ENCODE measurements around the gene GGN. TPM values are rescaled to one million over a fixed set of nuclear protein-coding genes. Genes with fewer than 3 reads are reported as not detected.
"Not testable (repeated sequence)": the region's sequence is repeated elsewhere in the genome, so short reads cannot be mapped to it uniquely, and the experiment has no call there.

GGN gene
- total RNA-seq, 1 experiment from 2014 or later = 1.5 TPM

- Histone ChIP-seq H3K27ac (ENCODE audit: insufficient read length, low read depth, low read length) (no peak overlapping the region), H3K56ac (ENCODE audit: insufficient read length, low read depth, low read length) (no peak overlapping the region), H3T11ph (ENCODE audit: low read length) (no peak overlapping the region), H3K4ac (ENCODE audit: low read depth, low read length) (no peak overlapping the region), H2BK12ac (ENCODE audit: insufficient read length, low read depth, low read length) (no peak overlapping the region), H4K20me1 (ENCODE audit: control insufficient read depth, insufficient read depth, insufficient read length) (no peaks in the 10 kb centered on the region), H2BK5ac (ENCODE audit: insufficient read length, low read length) (no peak overlapping the region), H3K14ac (ENCODE audit: insufficient read depth, low read length) (no peak overlapping the region), H3K9me3 (ENCODE audit: control insufficient read depth, low read depth, low read length) (no peaks in the 10 kb centered on the region), H2AFZ (ENCODE audit: low read length) (no peak overlapping the region), H2AK5ac (ENCODE audit: insufficient read length, low read length) (no peak overlapping the region), H3K4me2 (ENCODE audit: insufficient read depth, insufficient read length, low read length) (no peak overlapping the region), H3K9ac (ENCODE audit: extremely low read depth, insufficient read length, low read length) (no peak overlapping the region), H4K5ac (ENCODE audit: insufficient read length, low read depth, low read length) (no peak overlapping the region), H2BK120ac (ENCODE audit: low read depth, low read length, poor library complexity, severe bottlenecking) (no peak overlapping the region), H3K23me2 (ENCODE audit: insufficient read length, low read depth, low read length, poor library complexity, severe bottlenecking) (no peaks in the 10 kb centered on the region), H4K91ac (ENCODE audit: insufficient read length, low read depth, low read length) (no peak overlapping the region), H3K23ac (ENCODE audit: insufficient read length, low read depth, low read length) (no peak overlapping the region), H2BK15ac (ENCODE audit: low read depth, low read length) (no peak overlapping the region), H4K8ac (replicated peaks; ENCODE audit: insufficient read length, low read depth, low read length) (no peak overlapping the region), H2BK20ac (ENCODE audit: low read depth, low read length, poor library complexity, severe bottlenecking) (no peak overlapping the region), H3K27me3 (ENCODE audit: insufficient read depth, low read length) (no peaks in the 10 kb centered on the region), H3K4me1 (ENCODE audit: insufficient read depth, low read length) (no peaks in the 10 kb centered on the region), H3K79me1 (ENCODE audit: insufficient read depth, low read depth, low read length, poor library complexity, severe bottlenecking) (no peaks in the 10 kb centered on the region), H3K18ac (ENCODE audit: insufficient read length, low read depth, low read length) (no peak overlapping the region), H3K79me2 (ENCODE audit: insufficient read depth, low read length) (no peaks in the 10 kb centered on the region)
- Mint-ChIP-seq H3K27me3 (ENCODE audit: low read depth) (peaks cover 2% of the 10 kb centered on the region), H3K4me1 (0 out of 4 replicates have a peak, but pooled peaks cover 0 to 4% of the 10 kb centered on the region in 2 experiments), H3K9me3 (no peaks in the 10 kb centered on the region), H3K36me3 (ENCODE audit: insufficient read depth in 1 of 3, low read depth in 3 of 3) (peaks cover 3 to 12% (median 11%) of the 10 kb centered on the region in 3 experiments; a peak in 6 of 7 replicates), H3K4me3 (no peak overlapping the region), H3K27ac (no peak overlapping the region; a peak in 1 of 7 replicates)
- TF ChIP-seq CTCF (conservative IDR thresholded peaks at IDR 0.05) = no peak
- WGBS (ENCODE audit: extremely low coverage, insufficient read length, low lambda C conversion rate) = no CpG with 5 or more reads among the region's 13 CpGs
- no peak for DNase-seq
Measured at GRCh38 chr19:38411041-38411712, 23.3 kb upstream of the GGN start.

GRCh38 chr19:38410407-38410806 is 22.6 kb upstream of the GGN start:
- H4K5ac ChIP-seq (ENCODE audit: insufficient read length, low read depth, low read length); H3K27ac Mint-ChIP-seq; H2BK120ac ChIP-seq (ENCODE audit: low read depth, low read length, poor library complexity, severe bottlenecking); DNase-seq; H4K91ac ChIP-seq (ENCODE audit: insufficient read length, low read depth, low read length); H3K4me1 Mint-ChIP-seq; H2BK5ac ChIP-seq (ENCODE audit: insufficient read length, low read length); H3K9me3 ChIP-seq (ENCODE audit: control insufficient read depth, low read depth, low read length); H3K14ac ChIP-seq (ENCODE audit: insufficient read depth, low read length); H2AFZ ChIP-seq (ENCODE audit: low read length); H2BK20ac ChIP-seq (ENCODE audit: low read depth, low read length, poor library complexity, severe bottlenecking); H2BK15ac ChIP-seq (ENCODE audit: low read depth, low read length); H3K79me1 ChIP-seq (ENCODE audit: insufficient read depth, low read depth, low read length, poor library complexity, severe bottlenecking); H3K9me3 Mint-ChIP-seq; H3K79me2 ChIP-seq (ENCODE audit: insufficient read depth, low read length); H3K27me3 ChIP-seq (ENCODE audit: insufficient read depth, low read length); H3T11ph ChIP-seq (ENCODE audit: low read length); H2BK12ac ChIP-seq (ENCODE audit: insufficient read length, low read depth, low read length); H3K27ac ChIP-seq (ENCODE audit: insufficient read length, low read depth, low read length); H3K4me2 ChIP-seq (ENCODE audit: insufficient read depth, insufficient read length, low read length); H3K18ac ChIP-seq (ENCODE audit: insufficient read length, low read depth, low read length); H3K4ac ChIP-seq (ENCODE audit: low read depth, low read length); H3K56ac ChIP-seq (ENCODE audit: insufficient read length, low read depth, low read length); H4K8ac ChIP-seq (replicated peaks; ENCODE audit: insufficient read length, low read depth, low read length); H3K4me3 Mint-ChIP-seq; H3K9ac ChIP-seq (ENCODE audit: extremely low read depth, insufficient read length, low read length); H3K27me3 Mint-ChIP-seq (ENCODE audit: low read depth); H3K4me1 ChIP-seq (ENCODE audit: insufficient read depth, low read length); H3K23me2 ChIP-seq (ENCODE audit: insufficient read length, low read depth, low read length, poor library complexity, severe bottlenecking); H4K20me1 ChIP-seq (ENCODE audit: control insufficient read depth, insufficient read depth, insufficient read length); H3K23ac ChIP-seq (ENCODE audit: insufficient read length, low read depth, low read length); H2AK5ac ChIP-seq (ENCODE audit: insufficient read length, low read length): not testable (repeated sequence)
- H3K36me3 Mint-ChIP-seq (ENCODE audit: insufficient read depth in 1 of 3, low read depth in 3 of 3) = peaks cover 3 to 13% (median 13%) of the 10 kb centered on the region in 3 experiments; a peak in 6 of 7 replicates
- no CpG with 5 or more reads among the region's 6 CpGs for WGBS (ENCODE audit: extremely low coverage, insufficient read length, low lambda C conversion rate)

Data from H9 (cell line).